Hypothalamus (tissue), 51 donors: ENCODE results near the gene PGLYRP4.
A peak's percentile ranks its signal among the peaks of the same experiment; 100 is the strongest.
"Not testable (repeated sequence)": the region's sequence is repeated elsewhere in the genome, so short reads cannot be mapped to it uniquely, and the experiment has no call there.

ENCODE experiments used
- DNase-seq, 51 donors: peaks; one replicate each; lab custom pipeline; 2025; lab: John Stamatoyannopoulos, UW

PGLYRP4 gene

DNA sequence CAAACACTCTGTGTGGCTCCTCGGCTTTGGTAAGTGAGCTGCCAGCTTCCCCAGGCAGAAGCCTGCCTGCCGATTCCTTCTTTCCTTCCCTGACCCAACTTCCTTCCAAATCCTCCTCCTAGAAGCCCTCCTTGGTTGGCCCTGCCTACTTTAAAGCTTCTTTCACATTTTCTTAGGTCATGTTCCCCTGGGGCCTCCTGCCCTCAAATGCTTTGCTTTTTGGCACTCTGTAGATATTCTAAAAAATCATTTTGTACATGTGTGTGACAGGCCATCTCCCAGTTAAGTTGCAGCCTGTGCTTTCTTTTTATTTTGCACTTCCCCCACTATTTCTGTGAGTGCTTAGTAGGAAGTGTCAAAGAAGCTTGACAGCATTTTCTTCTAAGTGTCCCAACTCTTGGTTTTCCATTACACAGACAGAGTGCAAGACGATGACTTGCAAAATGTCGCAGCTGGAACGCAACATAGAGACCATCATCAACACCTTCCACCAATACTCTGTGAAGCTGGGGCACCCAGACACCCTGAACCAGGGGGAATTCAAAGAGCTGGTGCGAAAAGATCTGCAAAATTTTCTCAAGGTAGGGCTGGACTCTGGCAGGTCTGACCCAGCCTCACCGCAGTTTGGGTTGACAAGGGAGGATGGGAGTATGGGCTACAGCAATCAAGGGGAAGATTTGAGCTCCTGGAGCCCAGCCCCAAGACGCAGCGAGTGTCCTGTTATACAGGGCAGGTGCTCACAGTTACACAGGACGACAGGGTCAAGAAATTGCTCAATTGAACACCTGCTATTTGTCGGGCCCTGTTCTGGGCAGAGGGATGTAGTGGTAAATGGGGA lies 9.4 kb upstream of the PGLYRP4 start, which contains the start of gene S100A9:
TSS of gene S100A9 (plus strand) at position 2 of the 838 bp plus-strand sequence. CDS start at position 432, 430 bp downstream.
- no peak for DNase-seq

DNA sequence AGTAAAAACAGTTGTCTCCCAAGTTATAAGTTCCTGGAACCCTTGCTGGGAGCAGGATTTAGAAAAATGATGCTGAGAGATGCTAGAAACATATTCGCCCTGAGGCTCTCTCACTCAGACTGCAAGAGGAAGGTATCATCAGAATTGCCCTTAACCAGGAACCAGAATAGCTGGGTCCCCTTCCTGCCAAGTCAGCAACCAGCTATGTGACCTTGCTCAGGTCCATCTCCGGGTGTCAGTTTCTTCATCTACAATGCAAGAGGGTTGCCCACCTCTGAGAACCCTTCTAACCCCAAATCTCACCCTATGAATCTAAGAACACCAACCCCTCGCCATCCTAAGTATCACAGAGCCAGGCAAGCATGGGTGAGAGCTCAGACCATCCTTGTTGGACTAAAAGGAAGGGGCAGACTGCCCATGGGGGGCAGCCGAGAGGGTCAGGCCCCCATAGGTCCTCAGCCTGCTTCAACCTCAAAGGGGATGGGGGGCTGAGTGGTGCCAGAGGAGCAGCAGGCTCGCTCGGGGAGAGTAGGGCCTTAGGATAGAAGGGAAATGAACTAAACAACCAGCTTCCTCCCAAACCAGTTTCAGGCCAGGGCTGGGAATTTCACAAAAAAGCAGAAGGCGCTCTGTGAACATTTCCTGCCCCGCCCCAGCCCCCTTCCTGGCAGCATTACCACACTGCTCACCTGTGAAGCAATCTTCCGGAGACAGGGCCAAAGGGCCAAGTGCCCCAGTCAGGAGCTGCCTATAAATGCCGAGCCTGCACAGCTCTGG lies 8.6 kb upstream of the PGLYRP4 start:
- peak in 3 of 51 donors; percentile 2 to 8 (median 6) for DNase-seq

DNA sequence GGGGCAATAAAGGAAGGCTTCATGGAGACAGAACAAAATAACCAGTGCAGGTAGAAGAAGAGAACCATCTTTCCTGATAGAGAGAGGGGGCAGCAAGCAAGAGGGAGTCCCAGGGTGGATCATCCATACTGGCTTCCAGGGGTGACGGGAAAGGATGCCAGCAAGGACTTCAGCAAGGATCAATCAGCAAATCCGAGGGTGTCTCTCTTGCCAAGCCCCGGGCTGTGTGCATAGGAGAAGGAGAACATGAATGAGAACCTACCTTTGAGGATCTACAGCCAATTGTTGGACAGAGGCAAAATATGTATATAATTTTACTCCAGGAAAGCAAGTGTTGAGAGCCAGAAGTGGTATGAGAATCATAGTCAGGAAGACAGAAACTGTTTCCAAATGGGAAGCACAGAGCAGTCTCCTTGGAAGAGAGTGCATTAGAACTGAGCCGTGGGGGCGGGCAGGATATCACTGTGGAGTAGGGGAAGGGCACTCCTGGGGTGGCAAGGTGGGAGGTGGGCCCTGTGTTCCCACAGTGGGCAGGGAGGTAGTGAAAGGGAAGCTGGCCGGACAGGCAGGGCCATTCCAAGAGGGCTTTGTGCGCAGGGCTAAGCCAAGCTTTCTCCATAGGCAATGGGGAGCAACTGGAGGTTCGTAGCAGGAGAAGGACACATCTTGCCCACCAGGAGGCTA lies 7.9 kb upstream of the PGLYRP4 start:
- no peak for DNase-seq

DNA sequence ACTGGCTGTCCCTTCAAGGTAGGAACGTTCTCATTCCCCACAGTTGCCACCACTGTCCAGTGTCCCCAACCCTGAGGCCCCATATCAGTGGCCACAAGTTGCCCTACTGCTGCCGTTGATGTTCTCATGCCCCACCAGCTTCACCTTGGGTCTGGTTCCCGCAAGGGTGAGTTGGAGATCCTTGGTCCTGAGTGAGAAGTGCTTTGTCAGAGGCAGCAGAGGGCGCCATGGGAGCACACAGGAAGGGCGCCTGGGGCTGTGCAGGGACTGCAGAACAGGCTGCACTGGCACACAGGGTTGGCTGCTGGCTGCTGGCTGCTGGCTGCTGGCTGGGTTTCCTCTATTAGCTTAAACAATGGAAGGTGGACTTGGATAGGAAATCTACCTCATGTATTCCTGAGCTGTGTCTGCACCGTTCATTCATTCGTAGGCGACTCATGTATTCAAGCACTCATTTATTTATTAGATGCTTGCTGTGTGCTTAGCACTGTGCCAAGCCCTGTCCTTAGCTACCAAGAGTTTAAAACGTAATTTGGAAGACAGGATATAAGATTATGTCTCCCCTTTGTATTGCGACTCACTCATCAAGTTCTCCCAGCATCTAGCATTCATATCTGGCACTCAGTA lies 6.9 kb upstream of the PGLYRP4 start:
- peak in 2 of 51 donors; percentile 1 to 9 for DNase-seq

DNA sequence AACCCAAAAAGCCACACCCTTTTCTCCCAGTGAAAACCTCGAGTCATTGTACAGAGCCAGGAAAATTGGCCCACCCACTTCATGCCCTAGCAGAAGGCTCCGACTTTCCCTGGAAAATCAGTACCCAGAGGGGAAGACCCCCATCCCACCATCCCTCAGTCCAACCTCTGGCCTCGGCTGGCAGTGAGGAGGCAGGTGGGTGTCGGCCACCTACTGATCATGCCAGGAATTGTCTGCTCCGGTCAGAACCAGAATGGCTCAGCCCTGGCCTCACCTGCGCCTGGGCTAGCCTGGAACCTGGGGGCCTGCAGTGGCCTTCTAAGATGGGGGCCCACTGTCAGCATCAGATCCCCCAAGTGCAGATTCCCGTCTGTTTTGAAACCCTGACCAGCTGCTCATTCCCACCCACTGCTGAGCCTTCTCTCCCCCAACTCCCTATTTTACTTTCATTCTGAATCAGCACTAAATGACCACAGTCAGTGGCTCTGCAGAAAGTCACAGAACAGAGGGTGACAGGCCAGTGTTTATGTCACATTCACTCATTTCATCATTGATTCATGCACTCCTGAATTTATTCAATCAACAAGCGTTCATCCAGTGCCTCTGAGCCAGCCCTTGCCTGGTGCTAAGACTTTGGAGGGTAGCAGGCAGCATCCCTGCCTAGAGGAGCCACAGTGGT lies 6.0 kb upstream of the PGLYRP4 start:
- DNase-seq = no peak

DNA sequence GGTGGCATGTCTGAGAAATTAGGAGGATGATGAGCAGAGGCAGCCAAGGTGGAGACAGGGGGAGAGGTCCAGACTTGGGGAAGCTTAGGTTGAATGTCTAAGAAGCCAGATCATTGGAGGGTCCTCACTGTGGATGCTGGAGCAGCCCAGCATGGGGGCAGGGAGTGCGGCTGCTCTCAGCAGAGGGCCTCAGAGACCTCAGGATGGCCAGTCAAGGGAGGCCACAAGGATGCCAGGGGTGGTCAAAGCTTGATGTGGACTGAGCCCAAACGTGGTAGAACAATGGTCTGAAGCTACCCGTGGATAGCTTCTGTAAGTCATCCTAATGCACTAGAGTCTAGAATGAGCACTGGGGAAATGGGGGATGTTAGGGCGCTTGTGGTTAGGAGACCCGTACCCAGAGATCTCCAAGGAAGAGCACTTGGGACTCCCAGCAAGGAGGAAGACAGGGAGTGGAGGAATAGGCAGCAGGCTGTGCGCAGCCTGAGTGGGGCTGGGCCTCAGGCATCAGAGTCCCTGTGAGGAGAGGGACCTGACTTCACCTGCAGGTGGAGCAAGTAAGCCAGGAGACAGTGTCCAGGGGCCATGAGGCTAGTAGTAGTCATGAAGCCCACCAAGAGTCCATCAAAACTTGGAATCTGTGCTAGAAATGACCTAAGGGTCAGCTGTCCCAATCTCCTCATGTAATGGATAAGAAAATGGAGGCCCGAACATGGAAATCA lies 4.7 kb upstream of the PGLYRP4 start:
- no peak for DNase-seq

DNA sequence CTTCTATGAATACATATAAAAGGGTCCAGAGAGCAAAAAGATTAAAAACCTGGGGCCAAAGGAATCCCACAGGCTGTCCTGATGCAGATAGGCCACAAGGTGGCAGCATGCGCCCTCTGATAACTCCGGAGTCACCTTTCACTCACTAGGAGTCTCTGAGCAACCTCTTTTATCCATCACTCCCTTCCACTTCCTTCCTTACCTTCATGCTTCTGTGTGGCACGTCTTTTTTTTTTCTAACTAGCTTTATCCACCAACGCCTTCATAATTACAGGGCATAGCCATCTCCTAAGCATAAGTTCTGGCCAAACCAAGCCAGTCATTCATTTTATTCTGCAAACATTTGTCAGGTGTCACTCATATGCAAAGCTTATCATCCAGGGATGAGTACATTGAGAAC lies 3.9 kb upstream of the PGLYRP4 start:
- peak in 33 of 51 donors; percentile 3 to 73 (median 27) for DNase-seq

DNA sequence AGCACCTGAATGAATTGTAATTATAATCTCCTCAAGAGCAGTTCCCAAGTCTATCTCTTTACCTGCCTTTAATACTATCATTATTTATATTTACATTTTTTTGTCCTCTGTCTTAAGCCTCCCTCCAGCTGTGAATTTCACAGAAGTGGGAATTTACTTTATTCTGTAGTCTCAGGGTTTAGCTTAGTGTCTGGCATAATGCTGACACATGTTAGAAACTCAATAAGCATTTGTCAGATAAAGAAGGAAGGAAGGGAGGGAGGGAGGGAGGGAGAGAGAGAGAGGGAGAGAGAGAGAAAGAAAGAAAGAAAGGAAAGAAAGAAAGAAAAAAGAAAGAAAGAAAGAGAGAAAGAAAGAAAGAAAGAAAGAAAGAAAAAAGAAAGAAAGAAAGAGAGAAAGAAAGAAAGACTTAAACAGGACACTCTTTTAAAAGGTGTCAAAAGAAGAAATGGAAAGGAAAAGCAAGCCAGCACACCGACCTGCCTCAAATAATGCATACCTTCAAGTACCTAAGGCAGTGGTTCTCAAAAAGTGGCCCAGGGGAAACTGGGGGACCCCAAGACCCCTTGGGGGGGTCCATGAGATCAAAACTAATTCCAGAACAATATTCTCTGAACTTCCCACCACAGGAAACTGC lies 1.8 kb upstream of the PGLYRP4 start:
- DNase-seq = no peak

DNA sequence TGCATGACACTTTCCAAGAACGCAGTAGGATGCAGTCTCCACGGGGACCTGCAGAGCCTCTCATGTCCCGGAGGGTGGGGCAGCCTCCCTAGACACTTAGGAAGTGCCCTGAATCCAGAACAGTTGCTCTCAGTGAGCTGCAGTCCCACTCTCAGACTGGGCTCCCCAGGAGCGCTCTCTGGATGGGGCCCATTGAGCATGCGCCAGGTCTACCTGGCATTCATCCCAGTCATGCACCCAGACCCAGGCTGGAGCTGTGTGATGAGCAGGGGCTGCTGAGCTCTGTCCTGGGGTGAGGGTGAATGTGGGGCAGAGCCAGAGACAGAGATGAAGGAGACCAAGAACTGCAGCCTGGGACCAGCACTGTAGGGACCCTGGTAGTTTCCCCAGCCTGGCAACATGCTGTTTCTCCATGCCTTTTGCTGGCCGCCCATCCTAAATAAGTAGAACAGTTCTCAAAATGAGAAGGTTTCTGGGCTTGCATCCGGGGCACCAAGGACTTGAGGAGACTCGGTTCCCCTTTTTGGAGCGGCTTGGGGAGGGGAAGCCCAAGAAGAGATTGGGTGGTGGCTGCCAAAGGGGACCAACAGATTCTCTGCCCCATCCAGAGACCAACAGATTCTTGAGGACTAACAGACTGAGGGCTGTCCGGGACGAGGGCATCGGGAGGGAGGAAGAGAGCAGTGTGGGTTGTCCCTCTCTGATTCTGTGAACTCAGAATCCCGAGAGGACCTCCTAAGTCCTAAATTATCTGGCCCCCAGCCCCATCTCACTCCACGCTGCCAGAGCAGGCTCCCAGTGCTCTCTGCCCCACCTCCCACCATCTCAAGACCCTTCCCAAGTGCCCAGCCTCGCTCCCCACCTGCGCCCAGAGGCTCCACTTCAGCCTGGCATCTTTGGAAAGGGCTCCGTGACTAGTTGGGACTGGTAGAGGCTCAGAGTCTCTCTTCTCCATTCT lies 1.0 kb upstream of the PGLYRP4 start:
- DNase-seq = no peak

DNA sequence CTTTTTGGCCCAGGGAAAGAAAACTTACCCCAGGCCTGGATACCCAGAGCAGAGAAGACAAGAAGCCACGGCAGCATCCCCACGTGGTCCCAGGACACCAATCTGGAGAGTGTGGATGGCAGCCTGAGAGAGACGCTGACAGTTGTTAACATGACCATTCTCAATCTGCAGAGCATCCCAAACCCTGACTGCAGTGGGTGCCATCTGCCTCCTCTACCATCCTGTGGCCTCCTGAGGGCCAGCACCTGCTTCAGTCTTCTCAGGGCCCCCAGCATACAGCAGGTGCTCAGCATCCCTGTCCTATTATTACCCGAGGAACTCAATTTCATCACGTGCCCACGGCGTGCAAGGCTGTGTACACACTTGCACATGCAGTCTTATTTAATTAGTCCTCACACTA lies 785 bp downstream of the PGLYRP4 start:
- no peak for DNase-seq

DNA sequence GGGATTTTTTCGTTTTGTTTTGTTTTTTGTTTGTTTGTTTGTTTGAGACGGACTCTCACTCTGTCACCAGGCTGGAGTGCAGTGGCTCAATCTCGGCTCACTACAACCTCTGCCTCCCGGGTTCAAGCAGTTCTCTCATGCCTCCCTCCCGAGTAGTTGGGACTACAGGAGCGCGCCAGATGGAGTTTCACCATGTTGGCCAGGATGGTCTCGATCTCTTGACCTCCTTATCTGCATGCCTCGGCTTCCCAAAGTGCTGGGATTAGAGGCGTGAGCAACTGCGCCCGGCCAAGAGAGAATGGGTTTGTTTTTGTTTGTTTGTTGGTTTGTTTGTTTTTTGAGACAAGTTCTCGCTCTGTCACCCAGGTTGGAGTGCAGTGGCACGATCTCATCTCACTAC lies 1.6 kb downstream of the PGLYRP4 start:
- not testable (repeated sequence) for DNase-seq

DNA sequence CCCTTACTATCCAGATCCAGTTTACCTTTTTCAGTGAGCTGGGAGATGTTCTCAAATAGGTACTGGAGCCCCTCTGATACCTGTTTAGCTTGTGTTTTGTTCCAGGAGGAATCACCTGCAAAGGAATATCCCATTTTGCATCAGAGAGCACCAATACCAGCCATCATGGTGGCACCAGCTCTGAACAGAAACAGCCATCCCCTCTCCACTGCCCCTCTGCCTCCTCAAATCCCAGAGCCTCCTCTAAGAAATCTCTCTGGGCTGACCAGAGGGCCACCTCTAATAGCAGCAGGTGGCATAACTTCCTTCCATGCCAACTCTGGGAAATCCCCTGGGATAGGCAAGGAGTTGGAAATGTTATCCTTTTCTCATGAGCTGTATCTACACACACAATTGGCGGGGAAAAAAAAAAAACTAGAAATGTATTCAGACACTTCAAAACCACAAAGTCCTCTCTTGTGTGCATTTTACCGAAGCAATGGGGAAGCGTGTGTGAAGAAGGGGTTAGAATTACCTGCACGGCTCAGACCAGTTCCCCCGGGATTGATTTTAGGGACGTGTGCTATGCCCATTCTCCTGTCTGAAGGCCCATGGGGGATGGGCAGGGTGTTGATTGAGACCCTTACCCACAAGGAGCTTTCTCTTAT lies 2.4 kb downstream of the PGLYRP4 start:
- no peak for DNase-seq

DNA sequence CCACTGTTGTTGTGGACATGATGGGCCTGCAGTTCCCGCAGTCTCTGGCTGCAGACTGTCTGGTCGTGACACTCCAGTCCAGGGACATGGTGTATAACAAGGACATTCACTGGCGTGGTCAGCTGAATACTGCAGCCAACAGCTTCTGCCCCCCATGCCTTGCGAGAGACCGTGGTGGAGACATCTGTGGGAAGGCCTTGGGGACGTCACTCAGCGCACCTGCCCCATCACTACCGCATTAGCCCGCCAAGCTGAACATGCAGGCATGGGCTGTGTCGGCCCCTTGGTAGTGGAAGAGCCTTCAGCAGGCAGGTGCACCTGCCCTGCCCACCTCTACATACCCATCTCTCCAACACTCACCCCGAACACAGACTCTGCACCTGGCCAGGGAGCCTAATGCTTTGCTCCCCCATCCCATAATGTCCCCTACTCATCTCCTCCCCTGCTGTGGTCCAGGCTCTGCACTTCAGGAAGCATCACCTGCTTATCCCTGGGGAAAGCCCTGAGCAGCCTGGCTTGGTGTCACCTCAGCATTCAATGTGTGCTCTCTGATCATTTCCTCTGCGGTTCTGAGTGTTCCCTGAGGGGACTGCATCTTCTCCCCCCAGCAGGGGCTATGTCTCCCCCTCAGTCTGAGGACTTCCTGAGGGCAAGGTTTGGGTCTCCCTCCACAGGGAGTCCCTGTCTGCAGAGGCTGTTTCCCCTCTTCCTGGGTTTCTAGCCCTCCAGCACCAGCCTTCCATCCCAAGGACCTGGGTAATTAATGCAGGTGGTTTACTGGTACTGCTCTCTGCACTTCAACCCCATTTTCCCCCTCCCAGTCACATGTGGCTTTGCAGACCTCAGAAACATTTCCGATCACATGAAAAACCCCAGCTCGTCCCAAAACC lies 3.2 kb downstream of the PGLYRP4 start:
- DNase-seq = no peak

DNA sequence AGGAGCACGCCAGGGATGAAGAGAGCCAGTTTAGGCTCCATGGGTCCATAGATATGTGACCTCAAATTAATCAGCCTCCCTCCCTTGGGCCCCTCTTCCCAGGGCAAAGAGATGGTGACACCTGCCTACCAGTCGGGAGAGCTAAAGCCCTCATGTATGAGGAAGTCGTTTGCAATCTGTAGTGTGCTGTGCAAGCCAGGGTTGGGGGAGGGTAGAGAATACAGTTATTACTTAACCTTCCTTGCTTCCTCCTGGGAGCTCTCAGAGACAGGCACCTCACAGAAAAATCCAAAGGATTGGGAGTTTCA lies 4.0 kb downstream of the PGLYRP4 start:
- no peak for DNase-seq

DNA sequence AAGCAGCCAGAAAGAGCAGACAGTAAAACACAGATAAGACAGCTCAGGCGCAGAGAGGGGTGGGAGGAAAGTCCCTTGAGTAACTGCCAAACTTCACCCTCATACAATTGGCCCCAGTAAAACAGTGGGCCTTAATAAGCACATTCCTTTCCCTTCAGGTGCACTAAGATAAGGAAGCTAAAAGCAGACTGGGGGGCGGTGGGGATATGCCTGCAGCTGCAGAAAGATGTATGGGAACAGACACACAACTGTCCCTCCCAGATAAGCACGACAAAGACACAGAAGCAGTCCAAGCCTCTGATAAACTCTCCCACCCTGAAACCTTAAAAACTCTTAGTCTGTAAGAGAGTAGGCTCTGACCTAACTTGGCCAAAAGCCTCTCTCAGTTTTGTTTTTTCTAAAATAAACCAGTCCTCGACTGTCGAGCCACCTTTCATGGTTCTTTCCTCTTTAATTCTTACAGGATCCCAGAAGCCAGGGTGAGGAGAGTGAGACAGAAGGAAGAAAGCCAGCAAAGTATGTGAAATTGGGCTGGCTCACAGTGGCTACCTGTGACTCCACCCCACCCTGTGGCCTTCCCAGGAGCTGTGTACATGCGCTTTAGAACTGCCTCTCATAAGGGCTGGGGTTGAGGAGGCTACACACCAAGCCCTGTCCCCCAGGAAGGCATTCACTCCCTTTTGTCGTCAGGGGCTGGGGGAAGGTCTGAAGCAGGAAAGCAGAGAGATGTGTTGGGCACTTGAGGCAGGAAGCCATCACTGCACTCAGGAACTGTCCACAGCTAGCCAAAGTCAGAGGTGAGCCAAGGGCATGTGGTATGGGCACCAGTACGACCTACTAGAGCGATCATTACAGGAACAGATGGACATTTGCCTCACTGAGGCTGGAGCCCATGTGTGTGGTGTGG lies 4.6 kb downstream of the PGLYRP4 start:
- no peak for DNase-seq
